Activated naive CD8-positive, alpha-beta T cell treated with anti-CD3 and anti-CD28 coated beads, Interleukin-2, amount 50 U/mL, for 24 hours (primary cell): Measurements from ENCODE around the gene TFB1M.
"Not testable (repeated sequence)": the region's sequence is repeated elsewhere in the genome, so short reads cannot be mapped to it uniquely, and the experiment has no call there.

Experiments used
- ATAC-seq: fragments of 150-1000 bp; cut with Tn5 transposase; one replicate; pipeline ENCODE4 v1.10.0; 2021
- DNase-seq: peaks from one replicate; pipeline ENCODE4 v3.0.0; 2021
- H3K27ac Mint-ChIP-seq: one replicate; pipeline ENCODE4 v1.8.0; 2021; ENCODE audit warnings: mild to moderate bottlenecking, mixed read lengths
- H3K27me3 Mint-ChIP-seq: one replicate; pipeline ENCODE4 v1.8.0; 2021; ENCODE audit warnings: mixed read lengths
- H3K36me3 Mint-ChIP-seq: one replicate; pipeline ENCODE4 v1.8.0; 2021; ENCODE audit warnings: low read depth, mixed read lengths
- H3K4me1 Mint-ChIP-seq: one replicate; pipeline ENCODE4 v1.8.0; 2021; ENCODE audit warnings: mixed read lengths
- H3K4me3 Mint-ChIP-seq: one replicate; pipeline ENCODE4 v1.8.0; 2021; ENCODE audit warnings: mild to moderate bottlenecking, moderate library complexity, mixed read lengths
- H3K9me3 Mint-ChIP-seq: one replicate; pipeline ENCODE4 v1.8.0; 2021; ENCODE audit warnings: mixed read lengths

The TFB1M gene

DNA sequence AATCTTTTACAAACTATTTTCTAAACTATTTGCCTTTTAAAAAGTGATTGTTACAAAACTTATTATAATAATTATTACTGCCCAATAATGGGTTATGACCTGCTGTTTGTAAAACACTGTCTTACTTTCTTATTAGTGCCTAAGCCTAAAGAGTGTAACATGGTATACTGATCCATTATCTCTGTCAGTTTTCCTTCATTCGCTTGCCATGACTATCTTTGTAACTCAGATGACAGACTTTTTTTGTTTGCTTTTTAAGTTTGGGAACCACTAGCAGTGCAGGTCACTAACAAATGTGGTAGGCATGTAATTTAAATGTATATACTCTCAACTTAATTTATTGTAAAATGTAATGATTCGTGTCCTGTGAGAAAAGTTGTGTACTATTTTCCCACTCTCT is 9.9 kb upstream of the TFB1M start:
- Mint-ChIP-seq H3K27ac (no peak overlapping the region), H3K27me3 (peaks cover 1% of the 10 kb centered on the region), H3K4me3 (no peak overlapping the region), H3K9me3 (no peaks in the 10 kb centered on the region), H3K4me1 (peaks cover 20% of the 10 kb centered on the region), H3K36me3 (no peaks in the 10 kb centered on the region)
- ATAC-seq (no peak), DNase-seq (no peak)

DNA sequence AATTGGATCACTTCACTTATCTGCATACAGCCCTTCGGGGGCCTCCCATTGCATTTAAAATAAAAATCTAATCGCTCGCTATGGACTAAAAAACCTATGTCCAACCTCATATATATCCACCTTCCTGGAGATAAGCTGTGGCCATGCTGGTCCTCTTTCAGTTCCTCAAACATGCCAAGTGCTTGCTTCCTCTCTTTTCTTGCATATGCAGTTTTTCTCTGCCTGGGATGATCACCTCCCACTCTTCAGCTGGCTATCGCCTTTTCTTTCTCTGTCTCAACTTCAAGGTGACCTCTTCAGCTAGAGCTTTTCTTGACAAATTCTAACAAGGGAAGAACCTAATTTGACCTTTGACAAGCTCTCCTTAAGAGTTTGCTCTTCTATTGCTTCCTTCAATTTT is 5.6 kb upstream of the TFB1M start:
- Mint-ChIP-seq H3K9me3 (no peaks in the 10 kb centered on the region), H3K4me1 (peaks cover 13% of the 10 kb centered on the region), H3K27ac (no peak overlapping the region), H3K4me3 (no peak overlapping the region), H3K36me3 (no peaks in the 10 kb centered on the region), H3K27me3 (peaks cover 1% of the 10 kb centered on the region)
- no peak for DNase-seq
- no peak for ATAC-seq

GRCh38 chr6:155317186-155317585 is 2.9 kb upstream of the TFB1M start:
- Mint-ChIP-seq H3K4me1 (peaks cover 35% of the 10 kb centered on the region), H3K36me3 (peaks cover 9% of the 10 kb centered on the region), H3K27me3 (peaks cover 1% of the 10 kb centered on the region), H3K27ac (no peak overlapping the region), H3K4me3 (no peak overlapping the region), H3K9me3 (no peaks in the 10 kb centered on the region)
- ATAC-seq = no peak
- no peak for DNase-seq

GRCh38 chr6:155316419-155316818 is 2.1 kb upstream of the TFB1M start:
- no peak overlapping the region for H3K27ac Mint-ChIP-seq
- H3K36me3 Mint-ChIP-seq = peaks cover 15% of the 10 kb centered on the region
- no peaks in the 10 kb centered on the region for H3K9me3 Mint-ChIP-seq
- ATAC-seq = no peak
- H3K4me3 Mint-ChIP-seq = peak overlapping the region; percentile 7
- H3K4me1 Mint-ChIP-seq = peaks cover 42% of the 10 kb centered on the region
- DNase-seq = no peak
- H3K27me3 Mint-ChIP-seq = peaks cover 1% of the 10 kb centered on the region

GRCh38 chr6:155315516-155315871 is 1.2 kb upstream of the TFB1M start:
- ATAC-seq (no peak), DNase-seq (no peak)
- Mint-ChIP-seq H3K27ac (peak overlapping the region; percentile 95), H3K36me3 (peaks cover 18% of the 10 kb centered on the region), H3K9me3 (no peaks in the 10 kb centered on the region), H3K4me1 (peaks cover 47% of the 10 kb centered on the region), H3K4me3 (peak overlapping the region; percentile 96), H3K27me3 (peaks cover 1% of the 10 kb centered on the region)

GRCh38 chr6:155314773-155315515 is 660 bp upstream of the TFB1M start:
- Mint-ChIP-seq H3K4me3 (peak overlapping the region; percentile 96), H3K27ac (peak overlapping the region; percentile 95), H3K27me3 (peaks cover 1% of the 10 kb centered on the region), H3K4me1 (peaks cover 50% of the 10 kb centered on the region), H3K36me3 (peaks cover 22% of the 10 kb centered on the region), H3K9me3 (no peaks in the 10 kb centered on the region)
- ATAC-seq (peak; percentile 61), DNase-seq (peak; percentile 66)

DNA sequence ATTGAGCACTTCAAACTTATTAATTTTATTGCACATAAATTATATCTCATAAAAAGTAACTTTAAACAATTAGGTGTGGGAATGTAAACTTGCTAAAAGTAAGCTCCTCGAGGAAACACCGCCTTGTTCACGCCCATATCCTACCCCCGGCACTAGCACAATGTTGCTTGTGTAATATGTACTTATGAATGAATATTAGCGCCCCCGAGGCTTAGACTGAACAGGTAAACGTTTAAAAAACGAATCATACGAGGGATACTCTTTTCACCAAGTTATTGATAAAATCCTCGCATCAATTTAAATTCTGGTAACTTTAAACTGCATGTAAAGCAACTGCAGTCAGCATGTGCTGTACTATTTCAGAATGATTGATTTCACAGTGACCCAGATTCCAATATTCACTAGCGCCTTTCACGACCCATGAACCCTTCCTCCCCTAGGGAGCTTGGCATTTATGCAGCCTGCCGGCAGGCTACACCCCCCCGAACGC is 637 bp downstream of the TFB1M start:
- Mint-ChIP-seq H3K9me3 (no peaks in the 10 kb centered on the region), H3K4me3 (peak overlapping the region; percentile 96), H3K27ac (peak overlapping the region; percentile 95), H3K36me3 (peaks cover 28% of the 10 kb centered on the region), H3K27me3 (no peaks in the 10 kb centered on the region), H3K4me1 (peaks cover 49% of the 10 kb centered on the region)
- peak; percentile 7 for ATAC-seq
- no peak for DNase-seq

GRCh38 chr6:155312950-155313349 is 1.3 kb downstream of the TFB1M start:
- peak overlapping the region; percentile 96 for H3K4me3 Mint-ChIP-seq
- H3K27me3 Mint-ChIP-seq, ATAC-seq, DNase-seq, H3K9me3 Mint-ChIP-seq: not testable (repeated sequence)
- H3K36me3 Mint-ChIP-seq = peaks cover 28% of the 10 kb centered on the region
- peaks cover 49% of the 10 kb centered on the region for H3K4me1 Mint-ChIP-seq
- peak overlapping the region; percentile 95 for H3K27ac Mint-ChIP-seq

GRCh38 chr6:155311583-155311982 is 2.7 kb downstream of the TFB1M start:
- peaks cover 33% of the 10 kb centered on the region for H3K36me3 Mint-ChIP-seq
- peaks cover 50% of the 10 kb centered on the region for H3K4me1 Mint-ChIP-seq
- no peak overlapping the region for H3K27ac Mint-ChIP-seq
- H3K27me3 Mint-ChIP-seq = no peaks in the 10 kb centered on the region
- no peaks in the 10 kb centered on the region for H3K9me3 Mint-ChIP-seq
- ATAC-seq = no peak
- DNase-seq = no peak
- no peak overlapping the region for H3K4me3 Mint-ChIP-seq

GRCh38 chr6:155311086-155311485 is 3.2 kb downstream of the TFB1M start:
- Mint-ChIP-seq H3K27me3 (no peaks in the 10 kb centered on the region), H3K27ac (no peak overlapping the region), H3K4me1 (peaks cover 50% of the 10 kb centered on the region), H3K36me3 (peaks cover 37% of the 10 kb centered on the region), H3K9me3 (no peaks in the 10 kb centered on the region), H3K4me3 (no peak overlapping the region)
- no peak for DNase-seq
- no peak for ATAC-seq

- Mint-ChIP-seq H3K4me1 (peaks cover 53% of the 10 kb centered on the region), H3K36me3 (peaks cover 40% of the 10 kb centered on the region), H3K27me3 (no peaks in the 10 kb centered on the region), H3K27ac (no peak overlapping the region), H3K4me3 (no peak overlapping the region), H3K9me3 (no peaks in the 10 kb centered on the region)
- ATAC-seq (no peak), DNase-seq (no peak)
Measured at GRCh38 chr6:155310596-155310995, 3.7 kb downstream of the TFB1M start.

DNA sequence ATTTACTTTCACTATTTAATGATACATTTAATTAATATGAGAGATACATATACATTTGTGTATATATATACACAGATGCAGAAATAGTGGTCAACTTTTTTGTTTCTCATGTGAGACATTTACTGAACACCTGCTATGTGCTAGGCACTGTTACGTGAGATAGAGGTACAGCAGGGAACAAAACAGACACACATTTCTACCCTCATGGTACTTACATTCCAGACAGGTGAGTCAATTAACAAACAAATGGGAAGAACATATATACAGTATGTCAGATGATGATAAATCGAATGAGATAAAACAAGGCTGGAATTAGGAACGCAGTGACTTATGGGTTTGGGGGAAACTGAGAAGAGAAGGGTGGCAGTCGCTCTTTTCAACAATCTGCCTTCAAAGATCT is 5.1 kb downstream of the TFB1M start:
- H3K36me3 Mint-ChIP-seq = peaks cover 48% of the 10 kb centered on the region
- no peaks in the 10 kb centered on the region for H3K9me3 Mint-ChIP-seq
- peaks cover 41% of the 10 kb centered on the region for H3K4me1 Mint-ChIP-seq
- H3K4me3 Mint-ChIP-seq = no peak overlapping the region
- no peak for ATAC-seq
- no peaks in the 10 kb centered on the region for H3K27me3 Mint-ChIP-seq
- DNase-seq = no peak
- H3K27ac Mint-ChIP-seq = no peak overlapping the region

- Mint-ChIP-seq H3K4me1 (peaks cover 21% of the 10 kb centered on the region), H3K4me3 (no peak overlapping the region), H3K36me3 (peaks cover 46% of the 10 kb centered on the region), H3K27me3 (no peaks in the 10 kb centered on the region), H3K9me3 (no peaks in the 10 kb centered on the region), H3K27ac (no peak overlapping the region)
- DNase-seq (no peak), ATAC-seq (no peak)
Measured at GRCh38 chr6:155306958-155307357, 7.3 kb downstream of the TFB1M start.

- no peak overlapping the region for H3K4me3 Mint-ChIP-seq
- DNase-seq (no peak), ATAC-seq (no peak)
- peaks cover 40% of the 10 kb centered on the region for H3K36me3 Mint-ChIP-seq
- no peaks in the 10 kb centered on the region for H3K9me3 Mint-ChIP-seq
- H3K27me3 Mint-ChIP-seq = no peaks in the 10 kb centered on the region
- H3K4me1 Mint-ChIP-seq = peaks cover 4% of the 10 kb centered on the region
- no peak overlapping the region for H3K27ac Mint-ChIP-seq
Measured at GRCh38 chr6:155303361-155303870, 10.9 kb downstream of the TFB1M start.

DNA sequence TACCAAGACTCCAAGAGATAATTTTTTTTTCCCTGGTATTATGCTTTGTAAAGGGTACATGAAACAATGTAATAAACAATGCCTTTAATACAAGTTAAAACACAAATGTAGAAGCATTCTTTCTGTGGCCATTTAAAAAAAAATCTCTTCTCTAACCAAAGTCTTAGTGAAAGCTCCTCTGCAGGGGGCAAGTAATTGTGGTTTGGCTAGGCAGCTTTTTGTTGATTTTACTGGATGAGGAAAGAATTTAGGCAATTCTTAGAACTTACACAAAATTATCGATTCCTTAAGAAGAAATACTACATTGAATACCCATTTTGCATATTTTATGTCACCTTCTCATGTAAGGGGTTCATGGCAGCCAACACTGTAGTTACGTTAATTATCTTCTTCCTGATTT is 12.4 kb downstream of the TFB1M start:
- peaks cover 44% of the 10 kb centered on the region for H3K36me3 Mint-ChIP-seq
- H3K27me3 Mint-ChIP-seq = no peaks in the 10 kb centered on the region

More for the DNA sequence above, 12.4 kb downstream of the TFB1M start:
- no peak for DNase-seq
- H3K9me3 Mint-ChIP-seq = no peaks in the 10 kb centered on the region
- no peak overlapping the region for H3K4me3 Mint-ChIP-seq
- no peak overlapping the region for H3K27ac Mint-ChIP-seq
- no peak for ATAC-seq
- H3K4me1 Mint-ChIP-seq = peaks cover 8% of the 10 kb centered on the region
